ENCODE measurements around the gene ESYT2. TPM values are rescaled to one million over a fixed set of nuclear protein-coding genes. Genes with fewer than 3 reads are reported as not detected.

The ESYT2 gene
- total RNA-seq, 4 donors from 2014 or later, result 68.3 to 95.8 (median 82.6) TPM

- Histone ChIP-seq H3K4me3 (no peak overlapping the region), H3K9me3 (no peaks in the 10 kb centered on the region), H3K4me1 (no peaks in the 10 kb centered on the region), H3K36me3 (peaks cover 44% of the 10 kb centered on the region), H3K27me3 (no peaks in the 10 kb centered on the region), H3K27ac (no peak overlapping the region)
- TF ChIP-seq CTCF (IDR thresholded peaks at IDR 0.05) (no peak), POLR2AphosphoS5 (IDR thresholded peaks at IDR 0.05) (no peak), POLR2A (IDR thresholded peaks at IDR 0.05) (no peak)
- DNase-seq (ENCODE audit: low spot score in 2 of 2), result no peak
- 87% methylated on average over 11 of the region's 11 CpGs for WGBS
Measured at GRCh38 chr7:158772916-158773315, 56.4 kb downstream of the ESYT2 start.

- WGBS, result 74% methylated on average over 16 of the region's 16 CpGs
- Histone ChIP-seq H3K27me3 (no peaks in the 10 kb centered on the region), H3K4me3 (no peak overlapping the region), H3K36me3 (peaks cover 43% of the 10 kb centered on the region), H3K27ac (no peak overlapping the region), H3K9me3 (no peaks in the 10 kb centered on the region), H3K4me1 (no peaks in the 10 kb centered on the region)
- TF ChIP-seq POLR2AphosphoS5 (IDR thresholded peaks at IDR 0.05), result no peak
- no peak for TF ChIP-seq POLR2A (IDR thresholded peaks at IDR 0.05)
- no peak for TF ChIP-seq CTCF (IDR thresholded peaks at IDR 0.05)
- no peak for TF ChIP-seq EP300 (IDR thresholded peaks at IDR 0.05)
- DNase-seq (ENCODE audit: low spot score in 2 of 2), result no peak
Measured at GRCh38 chr7:158771213-158771834, 58.0 kb downstream of the ESYT2 start.

- no peaks in the 10 kb centered on the region for H3K9me3 ChIP-seq
- H3K36me3 ChIP-seq, result peaks cover 47% of the 10 kb centered on the region
- H3K27me3 ChIP-seq, result no peaks in the 10 kb centered on the region
- H3K4me1 ChIP-seq, result no peaks in the 10 kb centered on the region
- H3K4me3 ChIP-seq, result no peak overlapping the region
- H3K27ac ChIP-seq, result no peak overlapping the region
- no peak for DNase-seq (ENCODE audit: low spot score in 2 of 2)
- 87% methylated on average over 4 of the region's 4 CpGs for WGBS
- no peak for TF ChIP-seq EP300 (IDR thresholded peaks at IDR 0.05)
- TF ChIP-seq CTCF (IDR thresholded peaks at IDR 0.05), result no peak
- TF ChIP-seq POLR2A (IDR thresholded peaks at IDR 0.05), result no peak
- no peak for TF ChIP-seq POLR2AphosphoS5 (IDR thresholded peaks at IDR 0.05)
Measured at GRCh38 chr7:158767707-158768106, 61.6 kb downstream of the ESYT2 start.

GRCh38 chr7:158766570-158767281 lies 62.6 kb downstream of the ESYT2 start:
- WGBS, result 94% methylated on average over 6 of the region's 6 CpGs
- peaks cover 47% of the 10 kb centered on the region for H3K36me3 ChIP-seq
- H3K4me3 ChIP-seq, result no peak overlapping the region
- H3K4me1 ChIP-seq, result no peaks in the 10 kb centered on the region
- no peak for TF ChIP-seq CTCF (IDR thresholded peaks at IDR 0.05)
- TF ChIP-seq POLR2AphosphoS5 (IDR thresholded peaks at IDR 0.05), result no peak
- TF ChIP-seq POLR2A (IDR thresholded peaks at IDR 0.05), result no peak
- TF ChIP-seq EP300 (IDR thresholded peaks at IDR 0.05), result no peak
- no peaks in the 10 kb centered on the region for H3K27me3 ChIP-seq
- no peak overlapping the region for H3K27ac ChIP-seq
- no peak for DNase-seq (ENCODE audit: low spot score in 2 of 2)
- H3K9me3 ChIP-seq, result no peaks in the 10 kb centered on the region

- DNase-seq (ENCODE audit: low spot score in 2 of 2), result no peak
- Histone ChIP-seq H3K9me3 (no peaks in the 10 kb centered on the region), H3K27me3 (no peaks in the 10 kb centered on the region), H3K4me3 (no peak overlapping the region), H3K36me3 (peaks cover 52% of the 10 kb centered on the region), H3K4me1 (no peaks in the 10 kb centered on the region), H3K27ac (no peak overlapping the region)
- TF ChIP-seq EP300 (IDR thresholded peaks at IDR 0.05), result no peak
- no peak for TF ChIP-seq CTCF (IDR thresholded peaks at IDR 0.05)
- no peak for TF ChIP-seq POLR2A (IDR thresholded peaks at IDR 0.05)
- no peak for TF ChIP-seq POLR2AphosphoS5 (IDR thresholded peaks at IDR 0.05)
- WGBS, result 91% methylated on average over 7 of the region's 7 CpGs
Measured at GRCh38 chr7:158765020-158765419, 64.3 kb downstream of the ESYT2 start.
